Osteocyte (in vitro differentiated cells): ENCODE data around the gene TRIM28. TPM values are rescaled to one million over a fixed set of nuclear protein-coding genes. Genes with fewer than 3 reads are reported as not detected.

Source experiments
- DNase-seq: peaks from one replicate; pipeline ENCODE4 v3.0.0; 2021; ENCODE audit warnings: mixed read lengths; ENCODE audit not compliant: unreplicated experiment; ENCODE audit errors: extremely low spot score
- H3K27ac Mint-ChIP-seq: one replicate; pipeline ENCODE4 v1.8.0; 2021; ENCODE audit warnings: mild to moderate bottlenecking, mixed read lengths; ENCODE audit not compliant: unreplicated experiment
- H3K27me3 Mint-ChIP-seq: one replicate; pipeline ENCODE4 v1.8.0; 2021; ENCODE audit warnings: mixed read lengths; ENCODE audit not compliant: unreplicated experiment
- H3K36me3 Mint-ChIP-seq: one replicate; pipeline ENCODE4 v1.8.0; 2021; ENCODE audit warnings: mixed read lengths; ENCODE audit not compliant: unreplicated experiment
- H3K4me1 Mint-ChIP-seq: one replicate; pipeline ENCODE4 v1.8.0; 2021; ENCODE audit warnings: mixed read lengths; ENCODE audit not compliant: unreplicated experiment
- H3K4me3 Mint-ChIP-seq: one replicate; pipeline ENCODE4 v1.8.0; 2021; ENCODE audit warnings: mild to moderate bottlenecking, moderate library complexity, mixed read lengths; ENCODE audit not compliant: unreplicated experiment
- H3K9me3 Mint-ChIP-seq: one replicate; pipeline ENCODE4 v1.8.0; 2021; ENCODE audit warnings: mixed read lengths; ENCODE audit not compliant: unreplicated experiment
- CTCF ChIP-seq: fragments of 200-600 bp; sonication (generic); IDR thresholded peaks from 2 replicates; pipeline ENCODE4 v1.5.0; 2021; ENCODE audit warnings: antibody characterized with exemption, mild to moderate bottlenecking, moderate library complexity
- total RNA-seq: library from RNA; stranded (reverse); gene quantifications from 2 replicates; pipeline ENCODE4 v1.2.1, GENCODE V29; 2021

The TRIM28 gene
- total RNA-seq, 1 donor from 2014 or later = 354 TPM

- Mint-ChIP-seq H3K36me3 (no peaks in the 10 kb centered on the region), H3K4me3 (no peak overlapping the region), H3K27ac (no peak overlapping the region), H3K27me3 (no peaks in the 10 kb centered on the region), H3K4me1 (peaks cover 26% of the 10 kb centered on the region), H3K9me3 (no peaks in the 10 kb centered on the region)
- no peak for TF ChIP-seq CTCF
- no peak for DNase-seq
Measured at GRCh38 chr19:58570770-58571574, 27.1 kb downstream of the TRIM28 start.

DNA sequence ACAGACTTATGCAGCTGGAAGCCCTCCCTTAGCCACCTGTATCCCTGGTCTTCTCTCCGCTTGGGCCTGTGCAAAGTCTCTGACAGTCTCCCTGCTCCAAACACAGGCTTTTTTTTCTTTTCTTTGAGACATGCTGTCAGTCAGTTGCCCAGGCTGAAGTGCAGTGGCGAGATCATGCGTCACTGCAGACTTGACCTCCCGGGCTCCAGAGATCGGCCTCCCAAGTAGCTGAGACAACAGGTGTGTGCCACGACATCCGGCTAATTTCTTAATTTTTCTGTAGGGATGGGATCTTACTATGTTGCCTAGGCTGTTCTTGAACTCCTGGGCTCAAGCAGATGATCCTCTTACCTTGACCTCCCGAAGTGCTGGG lies 27.7 kb downstream of the TRIM28 start:
- no peak for DNase-seq
- Mint-ChIP-seq H3K4me1 (peaks cover 28% of the 10 kb centered on the region), H3K27ac (peak overlapping the region; percentile 99), H3K4me3 (no peak overlapping the region), H3K27me3 (no peaks in the 10 kb centered on the region), H3K36me3 (no peaks in the 10 kb centered on the region), H3K9me3 (no peaks in the 10 kb centered on the region)
- TF ChIP-seq CTCF = no peak

GRCh38 chr19:58572026-58572817 lies 28.4 kb downstream of the TRIM28 start:
- Mint-ChIP-seq H3K4me3 (peak overlapping the region; percentile 99), H3K4me1 (peaks cover 28% of the 10 kb centered on the region), H3K27ac (peak overlapping the region; percentile 99), H3K36me3 (no peaks in the 10 kb centered on the region), H3K27me3 (no peaks in the 10 kb centered on the region), H3K9me3 (no peaks in the 10 kb centered on the region)
- no peak for TF ChIP-seq CTCF
- no peak for DNase-seq

GRCh38 chr19:58572818-58573657 lies 29.2 kb downstream of the TRIM28 start, which contains the start of gene MZF1:
Gene MZF1, minus strand, starts transcription at chr19:58573335. Its CDS starts 1,946 bp downstream, at chr19:58571389.
- Mint-ChIP-seq H3K9me3 (no peaks in the 10 kb centered on the region), H3K27me3 (no peaks in the 10 kb centered on the region), H3K4me1 (peaks cover 28% of the 10 kb centered on the region), H3K4me3 (peak within 1 kb of the TSS; percentile 99), H3K36me3 (no peaks in the 10 kb centered on the region), H3K27ac (peak within 1 kb of the TSS; percentile 99)
- TF ChIP-seq CTCF = peak; percentile 29
- peak; percentile 100 for DNase-seq
